Measurements from ENCODE around the gene YTHDC1.
"Not testable (repeated sequence)": the region's sequence is repeated elsewhere in the genome, so short reads cannot be mapped to it uniquely, and the experiment has no call there.

Gene YTHDC1

GRCh38 chr4:68287704-68288392 is 62.0 kb downstream of the YTHDC1 start:
- no peak for DNase-seq
- Histone ChIP-seq H3K4me2 (ENCODE audit: low read length) (no peak overlapping the region), H3K4ac (ENCODE audit: low read depth, low read length) (no peak overlapping the region), H2AFZ (ENCODE audit: insufficient read depth, low read length, poor library complexity) (no peak overlapping the region), H2BK12ac (ENCODE audit: low read length) (no peak overlapping the region), H3K14ac (ENCODE audit: low read length) (no peak overlapping the region), H4K8ac (ENCODE audit: low read depth, low read length) (no peak overlapping the region), H3K4me3 (ENCODE audit: low read depth, low read length) (no peak overlapping the region), H3K9ac (ENCODE audit: low read length) (no peak overlapping the region), H4K12ac (ENCODE audit: low read depth, low read length) (no peak overlapping the region), H3K36me3 (ENCODE audit: control insufficient read depth in 1 of 2, insufficient read depth in 2 of 2, low read length in 2 of 2) (no peaks in the 10 kb centered on the region), H3K79me1 (ENCODE audit: low read length) (no peaks in the 10 kb centered on the region), H3K27ac (ENCODE audit: low read depth, low read length) (no peak overlapping the region), H3K4me1 (ENCODE audit: control insufficient read depth in 1 of 2, insufficient read depth in 2 of 2, low read length in 2 of 2) (peaks cover 0 to 1% of the 10 kb centered on the region in 2 experiments), H3K27me3 (ENCODE audit: insufficient read depth, low read length) (no peaks in the 10 kb centered on the region), H3K79me2 (ENCODE audit: control insufficient read depth, insufficient read depth, low read length, poor library complexity) (no peaks in the 10 kb centered on the region), H4K91ac (ENCODE audit: low read depth, low read length) (no peak overlapping the region), H3K9me3 (ENCODE audit: insufficient read depth, low read depth, low read length) (no peaks in the 10 kb centered on the region), H3K18ac (ENCODE audit: low read length) (no peak overlapping the region), H2BK120ac (ENCODE audit: insufficient read depth, low read length, poor library complexity) (no peak overlapping the region), H3K23ac (ENCODE audit: low read length) (no peak overlapping the region), H2AK5ac (ENCODE audit: low read length) (no peak overlapping the region), H2BK5ac (ENCODE audit: low read depth, low read length, poor library complexity) (no peak overlapping the region)
- no CpG with 5 or more reads among the region's 3 CpGs for WGBS (ENCODE audit: extremely low coverage, insufficient coverage, insufficient read length)

- no peak overlapping the region for H3K9ac ChIP-seq (ENCODE audit: low read length)
- no peak overlapping the region for H3K27ac ChIP-seq (ENCODE audit: low read depth, low read length)
- H2AK5ac ChIP-seq (ENCODE audit: low read length), result no peak overlapping the region
- no peak overlapping the region for H3K23ac ChIP-seq (ENCODE audit: low read length)
- no peak overlapping the region for H3K4me3 ChIP-seq (ENCODE audit: low read depth, low read length)
- no peak overlapping the region for H3K4ac ChIP-seq (ENCODE audit: low read depth, low read length)
- H3K9me3 ChIP-seq (ENCODE audit: insufficient read depth, low read depth, low read length), result no peaks in the 10 kb centered on the region
- H3K79me1 ChIP-seq (ENCODE audit: low read length), result no peaks in the 10 kb centered on the region
- no peak overlapping the region for H3K14ac ChIP-seq (ENCODE audit: low read length)
- no peaks in the 10 kb centered on the region for H3K27me3 ChIP-seq (ENCODE audit: insufficient read depth, low read length)
- no peak overlapping the region for H2AFZ ChIP-seq (ENCODE audit: insufficient read depth, low read length, poor library complexity)
- no peak overlapping the region for H3K4me2 ChIP-seq (ENCODE audit: low read length)
- WGBS (ENCODE audit: extremely low coverage, insufficient coverage, insufficient read length), result no CpG with 5 or more reads among the region's 3 CpGs
- H2BK120ac ChIP-seq (ENCODE audit: insufficient read depth, low read length, poor library complexity), result no peak overlapping the region
- no peaks in the 10 kb centered on the region for H3K79me2 ChIP-seq (ENCODE audit: control insufficient read depth, insufficient read depth, low read length, poor library complexity)
- no peaks in the 10 kb centered on the region for H3K36me3 ChIP-seq (ENCODE audit: control insufficient read depth in 1 of 2, insufficient read depth in 2 of 2, low read length in 2 of 2)
- no peak overlapping the region for H4K8ac ChIP-seq (ENCODE audit: low read depth, low read length)
- H4K91ac ChIP-seq (ENCODE audit: low read depth, low read length), result no peak overlapping the region
- no peak overlapping the region for H2BK5ac ChIP-seq (ENCODE audit: low read depth, low read length, poor library complexity)
- peak in 1 of 2 donors; percentile 2 for DNase-seq
- no peak overlapping the region for H4K12ac ChIP-seq (ENCODE audit: low read depth, low read length)
- no peak overlapping the region for H3K18ac ChIP-seq (ENCODE audit: low read length)
- H2BK12ac ChIP-seq (ENCODE audit: low read length), result no peak overlapping the region
- H3K4me1 ChIP-seq (ENCODE audit: control insufficient read depth in 1 of 2, insufficient read depth in 2 of 2, low read length in 2 of 2), result peaks cover 0 to 1% of the 10 kb centered on the region in 2 experiments
Measured at GRCh38 chr4:68283714-68284113, 66.2 kb downstream of the YTHDC1 start.

- Histone ChIP-seq H2AFZ (ENCODE audit: insufficient read depth, low read length, poor library complexity) (no peak overlapping the region), H3K4me2 (ENCODE audit: low read length) (no peak overlapping the region), H4K12ac (ENCODE audit: low read depth, low read length) (no peak overlapping the region), H3K27me3 (ENCODE audit: insufficient read depth, low read length) (no peaks in the 10 kb centered on the region), H3K27ac (ENCODE audit: low read depth, low read length) (no peak overlapping the region), H4K8ac (ENCODE audit: low read depth, low read length) (no peak overlapping the region), H3K4me1 (ENCODE audit: control insufficient read depth in 1 of 2, insufficient read depth in 2 of 2, low read length in 2 of 2) (no peaks in the 10 kb centered on the region), H3K9ac (ENCODE audit: low read length) (no peak overlapping the region), H4K91ac (ENCODE audit: low read depth, low read length) (no peak overlapping the region), H3K79me1 (ENCODE audit: low read length) (no peaks in the 10 kb centered on the region), H2AK5ac (ENCODE audit: low read length) (peak overlapping the region; percentile 37), H3K4ac (ENCODE audit: low read depth, low read length) (no peak overlapping the region), H3K18ac (ENCODE audit: low read length) (no peak overlapping the region), H3K14ac (ENCODE audit: low read length) (no peak overlapping the region), H3K9me3 (ENCODE audit: insufficient read depth, low read depth, low read length) (no peaks in the 10 kb centered on the region), H2BK12ac (ENCODE audit: low read length) (no peak overlapping the region), H2BK120ac (ENCODE audit: insufficient read depth, low read length, poor library complexity) (no peak overlapping the region), H2BK5ac (ENCODE audit: low read depth, low read length, poor library complexity) (no peak overlapping the region), H3K23ac (ENCODE audit: low read length) (no peak overlapping the region), H3K79me2 (ENCODE audit: control insufficient read depth, insufficient read depth, low read length, poor library complexity) (no peaks in the 10 kb centered on the region), H3K4me3 (ENCODE audit: low read depth, low read length) (no peak overlapping the region), H3K36me3 (ENCODE audit: control insufficient read depth in 1 of 2, insufficient read depth in 2 of 2, low read length in 2 of 2) (no peaks in the 10 kb centered on the region)
- DNase-seq, result no peak
- no CpG with 5 or more reads among the region's 2 CpGs for WGBS (ENCODE audit: extremely low coverage, insufficient coverage, insufficient read length)
Measured at GRCh38 chr4:68283095-68283494, 66.8 kb downstream of the YTHDC1 start.

- not testable (repeated sequence) for H3K36me3 ChIP-seq (ENCODE audit: control insufficient read depth in 1 of 2, insufficient read depth in 2 of 2, low read length in 2 of 2); H2AFZ ChIP-seq (ENCODE audit: insufficient read depth, low read length, poor library complexity); H3K23ac ChIP-seq (ENCODE audit: low read length); H3K27ac ChIP-seq (ENCODE audit: low read depth, low read length); H3K4me3 ChIP-seq (ENCODE audit: low read depth, low read length); H3K18ac ChIP-seq (ENCODE audit: low read length); H3K14ac ChIP-seq (ENCODE audit: low read length); H3K4me1 ChIP-seq (ENCODE audit: control insufficient read depth in 1 of 2, insufficient read depth in 2 of 2, low read length in 2 of 2); H3K4me2 ChIP-seq (ENCODE audit: low read length); H4K12ac ChIP-seq (ENCODE audit: low read depth, low read length); H3K79me1 ChIP-seq (ENCODE audit: low read length); H2BK5ac ChIP-seq (ENCODE audit: low read depth, low read length, poor library complexity); H2BK12ac ChIP-seq (ENCODE audit: low read length); H3K4ac ChIP-seq (ENCODE audit: low read depth, low read length); H3K9ac ChIP-seq (ENCODE audit: low read length); H4K91ac ChIP-seq (ENCODE audit: low read depth, low read length); H3K27me3 ChIP-seq (ENCODE audit: insufficient read depth, low read length); H2BK120ac ChIP-seq (ENCODE audit: insufficient read depth, low read length, poor library complexity); H3K79me2 ChIP-seq (ENCODE audit: control insufficient read depth, insufficient read depth, low read length, poor library complexity); H3K9me3 ChIP-seq (ENCODE audit: insufficient read depth, low read depth, low read length); H4K8ac ChIP-seq (ENCODE audit: low read depth, low read length); H2AK5ac ChIP-seq (ENCODE audit: low read length)
- DNase-seq, result peak in 1 of 2 donors; percentile 33
- WGBS (ENCODE audit: extremely low coverage, insufficient coverage, insufficient read length), result no CpG with 5 or more reads among the region's 10 CpGs
Measured at GRCh38 chr4:68281796-68282740, 67.8 kb downstream of the YTHDC1 start.

Data from trophoblast cell (in vitro differentiated cells and primary cell).